Activated CD4-positive, CD25-positive, alpha-beta regulatory T cell treated with anti-CD3 and anti-CD28 coated beads, Interleukin-2, amount 50 U/mL, for 72 hours (primary cell): Measurements from ENCODE around the gene SLC9A7.

ENCODE experiments used
- DNase-seq: peaks from one replicate; pipeline ENCODE4 v3.0.0; 2021

SLC9A7 gene

DNA sequence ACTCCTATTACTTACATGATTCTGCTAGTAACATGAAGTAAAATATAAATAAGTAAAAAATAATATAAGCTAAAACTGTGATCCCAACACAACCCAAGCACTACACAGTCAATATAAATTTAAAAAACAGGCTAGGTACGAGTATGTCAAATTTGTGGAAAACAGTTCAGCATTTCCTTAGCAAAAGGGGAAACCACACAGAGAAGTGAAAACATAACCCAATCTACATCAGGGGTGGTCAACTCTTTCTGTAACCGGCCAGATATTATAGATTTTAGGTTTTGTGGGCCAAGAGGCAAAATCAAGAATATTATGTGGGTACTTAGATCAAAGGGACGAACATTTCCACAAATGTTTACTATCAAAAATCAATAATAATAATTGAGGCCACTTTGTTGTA lies 115.3 kb downstream of the SLC9A7 start:
- no peak for DNase-seq

DNA sequence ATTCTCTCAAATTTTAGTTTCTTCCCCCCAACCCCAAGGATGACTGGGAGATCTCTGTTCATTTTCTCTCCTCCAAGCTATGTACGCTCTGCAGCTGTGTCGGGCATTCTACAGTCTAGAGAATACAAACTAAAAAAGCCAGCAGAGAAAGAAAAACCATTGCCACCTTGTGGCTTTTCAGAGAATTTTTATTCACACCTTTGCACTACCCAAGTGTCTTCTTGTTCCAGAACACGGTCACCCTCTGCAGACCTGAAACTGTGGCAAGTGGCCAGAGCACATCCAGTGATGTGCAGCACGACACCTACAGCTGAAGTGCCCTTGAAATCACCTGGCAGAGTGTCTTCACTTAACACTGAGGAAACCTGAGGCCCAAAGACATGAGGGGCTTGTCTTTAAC lies 116.8 kb downstream of the SLC9A7 start:
- DNase-seq: no peak

DNA sequence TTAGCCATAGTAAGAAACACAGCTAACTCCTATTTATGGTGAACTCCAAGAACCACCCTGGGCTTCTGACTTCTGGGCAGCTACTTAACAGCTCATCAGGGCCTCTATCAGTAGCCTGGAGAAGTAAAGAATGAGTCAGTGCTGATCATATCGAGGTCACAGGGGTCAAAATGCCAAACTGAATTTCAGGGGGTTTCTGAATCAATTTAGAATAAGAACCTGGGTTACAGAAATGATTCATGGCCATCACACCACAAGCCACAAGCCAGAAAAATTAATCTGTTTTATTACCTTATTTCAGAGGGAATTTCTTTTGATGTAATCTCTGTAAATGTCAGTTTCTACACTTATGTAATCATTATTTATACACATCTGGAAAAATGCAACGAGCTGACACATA lies 121.0 kb downstream of the SLC9A7 start:
- no peak for DNase-seq

DNA sequence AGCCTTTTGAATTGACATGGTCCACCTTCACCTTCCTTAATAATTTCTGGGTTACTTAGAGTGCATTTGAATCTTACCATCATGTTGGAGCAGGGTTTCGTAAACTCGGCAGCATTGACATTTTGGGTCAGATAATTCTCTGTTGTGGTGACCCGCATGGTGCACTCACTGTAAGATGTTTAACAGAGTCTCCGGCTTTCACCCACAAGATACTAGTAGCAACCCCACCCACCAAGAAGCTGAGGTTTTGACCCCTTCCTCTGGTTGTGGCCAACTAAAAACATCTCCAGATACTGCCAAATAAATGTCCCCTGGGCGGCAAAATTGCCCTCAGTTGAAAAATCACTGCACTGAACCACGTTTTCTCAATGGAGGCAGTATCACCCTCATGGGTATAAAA lies 122.7 kb downstream of the SLC9A7 start:
- DNase-seq: no peak

DNA sequence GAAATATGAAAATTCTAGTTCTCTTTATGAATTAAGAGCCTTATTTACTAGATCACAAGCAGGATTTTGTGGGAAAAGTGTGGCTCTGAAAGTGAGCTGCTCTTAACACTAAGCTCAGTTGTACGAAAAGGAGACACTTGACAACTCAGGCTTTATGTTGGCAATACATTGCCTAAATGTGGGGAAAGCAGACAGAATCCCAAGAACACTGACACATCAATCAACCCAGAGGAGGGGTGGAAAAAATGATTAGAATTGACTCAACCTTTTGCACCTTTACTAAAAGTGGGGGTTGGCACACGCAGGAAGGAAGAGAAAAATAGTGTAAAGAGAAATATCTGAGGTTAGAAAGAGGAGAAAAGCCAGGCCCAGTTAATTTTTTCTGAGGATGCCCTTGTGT lies 123.7 kb downstream of the SLC9A7 start:
- DNase-seq: no peak

DNA sequence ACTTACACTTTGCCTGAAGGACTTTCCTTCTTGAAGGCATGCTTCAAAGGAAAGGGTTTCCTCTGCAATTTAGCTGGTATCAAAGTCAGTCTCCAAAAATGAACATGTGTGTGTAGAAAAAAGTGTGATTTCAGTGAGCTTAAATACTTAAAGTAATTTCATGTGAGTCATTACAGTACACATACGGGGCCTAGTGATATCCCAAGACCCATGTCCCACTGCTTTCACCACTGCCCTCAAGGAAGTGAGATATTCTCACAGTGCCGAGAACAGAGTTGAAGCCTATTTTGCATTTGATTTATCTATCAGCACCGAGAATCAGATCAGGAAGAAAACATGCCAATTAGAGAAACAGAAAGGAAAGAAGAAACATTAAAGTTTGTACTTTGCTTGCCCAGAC lies 124.3 kb downstream of the SLC9A7 start:
- no peak for DNase-seq

DNA sequence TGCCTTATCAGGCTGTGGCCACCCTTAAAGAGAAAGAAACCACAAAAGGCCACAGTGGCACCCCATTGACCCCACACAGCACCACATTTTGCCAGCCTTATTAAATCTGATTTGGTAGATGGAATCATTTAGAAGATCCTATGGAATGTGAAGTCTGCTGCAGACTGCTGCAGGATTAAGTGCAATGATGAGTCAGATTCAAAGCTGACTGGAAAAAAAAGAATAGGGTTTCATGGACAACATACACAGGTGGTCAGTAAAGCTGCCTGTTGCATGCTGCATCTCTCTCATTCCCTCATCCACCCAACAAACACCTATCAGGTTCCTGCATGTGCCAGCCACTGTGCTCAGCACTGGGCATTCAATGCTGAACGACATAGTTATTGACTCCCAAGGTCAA lies 128.8 kb downstream of the SLC9A7 start:
- no peak for DNase-seq

DNA sequence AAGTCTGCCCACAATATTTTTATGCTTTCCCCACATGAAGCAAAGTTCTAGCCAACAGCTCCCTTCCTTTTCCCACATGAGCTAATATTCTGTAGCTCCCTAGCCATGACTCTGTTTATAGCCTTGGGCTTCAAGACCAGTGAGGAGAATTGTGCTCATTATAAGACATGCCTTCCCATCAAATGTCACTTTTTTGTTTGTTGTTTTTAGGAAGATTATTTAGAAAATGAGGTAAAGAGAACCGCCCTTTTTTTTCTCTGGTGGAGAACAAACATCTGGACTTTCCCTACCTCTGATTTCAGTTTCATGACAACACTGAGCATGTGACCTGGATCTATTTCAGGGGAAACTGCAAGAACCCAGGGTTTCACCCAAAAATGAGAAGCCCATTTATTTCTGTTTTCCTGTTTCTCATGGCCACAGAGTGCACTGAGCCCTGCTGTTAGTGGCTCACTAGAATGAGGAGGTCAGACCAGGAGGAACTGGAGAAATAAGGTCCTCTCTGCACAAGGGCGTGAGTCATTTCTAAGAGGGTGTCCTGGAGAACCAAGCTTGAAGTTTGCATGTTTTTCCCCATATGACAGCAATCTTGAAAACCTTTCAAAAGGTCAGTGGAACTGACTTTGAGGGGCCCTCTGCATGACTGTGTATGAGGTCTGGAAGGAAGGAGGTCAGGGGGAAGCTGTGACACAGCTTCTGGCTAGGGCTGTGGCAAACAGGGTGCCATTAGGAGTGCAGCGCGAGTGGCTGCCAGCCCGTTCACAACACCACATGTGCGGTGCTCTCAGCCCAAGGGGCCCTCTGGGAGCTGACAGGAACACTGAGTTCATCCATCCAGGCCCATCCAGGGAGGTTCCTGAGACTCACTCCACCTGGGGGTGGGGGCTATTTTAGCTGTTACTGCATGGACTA lies 130.2 kb downstream of the SLC9A7 start:
- no peak for DNase-seq

DNA sequence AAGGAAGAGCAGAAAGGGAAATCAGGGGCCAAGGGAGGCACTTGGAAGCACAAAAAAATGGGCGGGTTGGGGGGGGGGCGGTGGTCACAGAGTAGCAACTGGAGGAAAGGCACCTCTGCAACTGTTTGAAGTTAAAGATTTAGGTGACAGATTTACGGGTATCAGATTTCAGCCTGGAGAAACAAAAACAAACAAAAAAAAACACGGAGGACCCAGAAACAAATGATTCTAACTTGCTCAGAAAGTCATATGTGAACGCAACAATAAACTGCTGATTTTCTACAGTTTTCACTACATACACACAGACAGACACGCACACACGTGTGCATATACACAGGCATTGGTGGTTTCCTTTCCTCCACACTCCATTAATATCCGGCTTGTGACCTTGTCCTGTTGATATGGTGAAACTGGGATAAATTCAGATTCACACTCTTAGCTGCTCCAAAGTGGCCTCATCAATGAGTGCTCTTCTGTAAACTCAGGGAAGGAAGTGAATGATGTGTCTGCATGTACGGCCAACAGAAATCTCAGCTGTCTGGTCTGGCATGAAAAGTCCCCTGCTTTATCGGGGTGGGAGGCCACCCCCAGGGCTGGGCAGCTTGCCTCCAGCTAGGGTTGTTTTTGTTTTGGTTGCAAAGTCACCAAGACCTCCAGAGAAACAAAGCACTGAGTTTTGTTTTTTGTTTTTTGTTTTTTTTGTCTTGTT lies 131.1 kb downstream of the SLC9A7 start:
- no peak for DNase-seq

DNA sequence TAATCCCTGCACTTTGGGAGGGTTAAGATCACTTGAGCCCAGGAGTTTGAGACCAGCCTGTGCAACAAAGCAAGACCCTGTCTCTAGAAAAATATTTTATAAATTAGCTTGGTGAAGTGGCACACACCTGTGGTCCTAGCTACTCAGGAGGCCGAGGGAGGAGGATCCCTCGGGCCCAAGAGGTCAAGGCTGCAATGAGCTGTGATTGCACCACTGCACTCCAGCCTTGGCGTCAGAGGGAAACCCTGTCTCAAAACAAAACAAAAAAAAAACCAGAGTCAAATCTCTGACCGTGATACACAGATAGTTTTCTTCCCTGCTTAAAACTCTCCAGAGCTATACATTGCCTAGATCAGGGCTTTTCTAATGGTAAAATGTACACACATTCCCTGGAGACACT lies 131.9 kb downstream of the SLC9A7 start:
- no peak for DNase-seq

DNA sequence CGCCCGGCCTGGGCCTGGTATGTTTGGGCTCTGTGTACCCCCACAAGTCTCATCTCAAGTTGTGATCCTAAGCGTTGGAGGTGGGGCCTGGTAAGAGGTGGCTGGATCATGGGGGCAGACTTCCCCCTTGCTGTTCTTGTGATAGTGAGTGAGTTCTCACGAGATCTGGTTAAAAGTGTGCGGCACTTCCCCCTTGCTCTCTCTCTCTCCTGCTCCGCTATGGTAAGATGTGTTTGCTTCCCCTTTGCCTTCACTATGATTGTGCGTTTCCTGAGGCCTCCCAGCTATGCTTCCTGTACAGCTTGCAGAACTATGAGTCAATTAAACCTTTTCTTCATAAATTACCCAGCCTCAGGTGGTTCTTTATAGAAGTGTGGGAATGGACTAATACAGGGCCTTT lies 132.4 kb downstream of the SLC9A7 start:
- no peak for DNase-seq

DNA sequence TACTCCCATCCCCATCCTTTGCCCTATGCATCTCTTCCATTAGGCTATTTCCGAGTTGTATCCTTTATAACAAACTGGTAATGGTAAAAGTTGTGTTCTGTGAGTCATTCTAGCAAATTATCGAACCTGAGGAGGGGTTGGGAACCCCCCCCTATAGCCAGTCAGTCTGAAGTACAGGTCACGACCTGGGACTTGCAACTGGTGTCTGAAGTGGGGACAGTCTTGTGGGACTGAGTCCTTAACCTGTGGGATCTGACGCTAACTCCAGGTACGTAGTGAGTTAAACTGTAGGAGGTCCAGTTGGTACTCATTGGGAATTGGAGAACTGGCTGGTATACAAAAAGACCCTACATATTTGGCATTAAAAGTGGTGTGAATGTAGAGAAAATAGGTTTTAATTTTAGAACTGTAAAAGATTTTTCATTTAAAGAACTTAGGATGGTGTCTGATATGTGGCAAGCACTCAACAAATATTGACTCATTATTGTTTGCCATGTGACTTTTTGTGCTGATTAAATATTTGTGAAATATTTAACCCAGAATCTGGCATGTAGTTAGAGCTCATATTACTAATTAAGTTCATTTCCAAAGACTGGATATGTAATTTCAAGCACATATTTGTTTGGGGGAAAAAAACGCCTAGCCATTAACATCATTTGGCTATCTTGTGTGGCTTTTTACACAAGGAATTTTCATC lies 134.7 kb downstream of the SLC9A7 start:
- no peak for DNase-seq

DNA sequence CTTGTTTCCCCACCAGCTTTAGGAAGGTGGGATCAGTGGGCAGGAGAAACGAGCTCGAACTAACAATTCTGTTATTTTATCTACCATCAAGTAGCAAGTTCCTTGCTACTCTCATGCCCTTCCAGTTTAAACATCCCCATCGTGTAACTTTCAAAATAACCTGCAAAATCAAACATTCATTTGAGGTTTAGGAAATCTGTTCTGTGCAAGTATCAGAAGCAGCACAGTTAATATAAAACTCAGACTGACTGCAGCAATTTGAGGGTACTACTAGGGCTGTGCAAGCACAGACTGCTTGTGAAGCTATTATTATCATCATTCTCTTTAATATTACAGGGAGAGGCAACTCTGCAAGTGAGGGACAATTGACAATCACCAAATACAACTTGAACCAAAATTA lies 137.3 kb downstream of the SLC9A7 start:
- DNase-seq: no peak

DNA sequence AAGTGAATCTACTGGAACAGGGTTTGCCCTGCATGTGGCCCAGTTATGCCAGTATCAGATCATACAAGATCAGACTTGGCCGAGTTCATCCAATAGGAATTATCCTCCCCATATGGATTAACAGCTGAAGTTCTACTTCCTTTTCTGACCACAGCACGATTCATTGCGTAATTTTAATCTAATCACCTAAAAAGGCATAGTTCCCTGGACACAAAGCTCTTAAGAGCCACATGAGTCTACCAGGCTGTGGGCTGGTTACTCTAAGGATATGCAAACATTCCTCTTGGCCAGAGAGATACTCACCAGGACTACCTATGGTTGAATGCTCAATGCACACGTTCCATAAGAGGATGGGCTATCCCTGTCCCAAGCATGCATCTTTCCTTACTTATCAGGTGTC lies 138.4 kb downstream of the SLC9A7 start:
- no peak for DNase-seq

DNA sequence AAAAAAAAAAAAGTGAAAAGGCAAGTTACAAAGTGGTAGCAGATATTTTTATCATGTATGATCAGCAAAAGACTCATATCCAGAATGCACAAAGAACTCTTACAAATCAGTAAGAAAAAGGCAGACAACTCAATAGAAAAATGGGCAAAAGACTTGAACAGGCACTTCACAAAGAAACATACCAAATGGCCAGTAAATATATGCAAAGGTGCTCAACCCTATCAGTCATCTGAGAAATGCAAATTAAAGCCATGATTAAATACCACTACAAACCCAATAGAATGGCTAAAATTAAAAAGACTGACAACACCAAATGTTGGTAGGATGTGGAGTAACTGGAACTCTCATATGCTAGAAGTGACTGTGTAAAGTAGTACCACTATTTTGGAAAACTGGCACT lies 140.0 kb downstream of the SLC9A7 start:
- no peak for DNase-seq

DNA sequence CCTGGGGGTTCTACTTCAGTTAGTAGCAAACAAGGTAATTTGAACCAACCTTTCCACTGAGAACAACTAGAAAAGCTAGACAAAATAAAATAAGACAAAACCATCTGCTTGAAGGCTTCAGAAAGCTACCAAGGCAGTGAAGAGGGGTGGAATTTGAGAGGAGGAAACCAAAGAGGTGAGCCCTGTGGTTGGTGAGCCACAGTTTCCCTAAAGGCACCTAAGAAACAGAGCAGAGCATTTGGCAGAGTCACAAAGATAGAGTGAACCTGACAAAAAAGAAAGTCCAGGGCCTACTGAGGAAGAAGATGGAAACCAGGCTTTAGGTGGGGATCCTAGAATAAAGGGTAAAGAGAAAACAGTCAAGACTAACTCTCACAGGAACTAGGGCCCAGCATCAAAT lies 141.0 kb downstream of the SLC9A7 start:
- no peak for DNase-seq

DNA sequence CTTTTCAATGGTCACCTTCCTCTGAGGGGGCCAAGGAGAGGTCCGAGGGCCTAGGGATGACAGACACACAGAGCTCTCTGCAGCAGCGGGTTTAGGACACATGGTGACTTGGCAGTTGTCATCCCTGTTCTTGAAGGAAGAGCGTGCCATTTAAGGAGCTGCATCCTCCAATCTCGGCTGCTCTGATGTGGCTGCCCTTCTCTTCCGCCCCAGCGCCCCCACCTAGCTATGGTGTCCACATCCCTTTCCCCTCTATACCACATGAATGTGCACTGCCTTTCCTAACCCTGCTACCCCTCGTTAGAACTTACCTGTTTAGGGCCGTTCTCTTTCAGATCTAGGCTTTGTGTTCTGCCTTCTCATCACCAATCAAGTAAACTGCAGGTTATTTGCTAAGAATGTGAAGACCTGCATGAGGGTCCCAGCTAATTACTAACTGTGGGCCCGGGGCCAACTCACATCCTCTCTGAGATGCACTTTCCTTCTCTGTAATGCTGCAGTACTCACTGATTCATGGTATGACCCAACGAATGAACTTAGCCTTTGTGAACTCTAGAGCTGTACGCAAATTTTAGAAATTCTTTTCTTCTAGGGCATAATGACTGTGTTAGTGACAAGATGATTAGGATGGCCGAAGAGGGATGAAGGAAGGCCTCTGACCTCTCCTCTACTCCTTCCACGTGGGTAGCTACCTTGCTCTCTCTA lies 147.1 kb downstream of the SLC9A7 start:
- DNase-seq: no peak

DNA sequence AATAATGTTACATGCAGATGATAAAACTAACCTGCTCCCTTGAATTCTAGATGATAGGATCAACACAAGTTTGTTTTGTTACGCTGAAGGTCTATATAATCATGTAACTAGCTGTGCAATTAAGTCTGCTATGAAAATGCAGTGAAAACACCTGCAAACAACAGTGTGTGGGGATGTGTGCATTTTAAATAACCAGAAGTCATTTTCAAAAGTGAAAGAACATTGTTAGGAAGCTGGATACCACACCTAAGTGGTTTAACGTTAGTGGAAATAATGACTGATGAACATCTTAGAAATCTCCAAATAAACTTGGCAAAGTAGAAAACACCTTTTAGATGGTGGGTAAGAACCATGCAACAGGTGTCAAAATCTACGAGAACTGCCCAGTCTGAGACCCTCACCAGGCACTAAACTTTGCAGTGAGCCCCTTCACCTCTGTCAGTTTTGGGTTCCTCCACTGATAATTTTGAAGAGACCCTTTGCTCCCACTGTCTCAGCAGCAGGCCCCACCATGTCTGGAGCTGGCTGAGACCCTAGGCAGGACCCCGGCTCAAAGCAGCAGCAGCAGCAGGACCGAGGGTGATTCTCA lies 148.8 kb downstream of the SLC9A7 start:
- no peak for DNase-seq

DNA sequence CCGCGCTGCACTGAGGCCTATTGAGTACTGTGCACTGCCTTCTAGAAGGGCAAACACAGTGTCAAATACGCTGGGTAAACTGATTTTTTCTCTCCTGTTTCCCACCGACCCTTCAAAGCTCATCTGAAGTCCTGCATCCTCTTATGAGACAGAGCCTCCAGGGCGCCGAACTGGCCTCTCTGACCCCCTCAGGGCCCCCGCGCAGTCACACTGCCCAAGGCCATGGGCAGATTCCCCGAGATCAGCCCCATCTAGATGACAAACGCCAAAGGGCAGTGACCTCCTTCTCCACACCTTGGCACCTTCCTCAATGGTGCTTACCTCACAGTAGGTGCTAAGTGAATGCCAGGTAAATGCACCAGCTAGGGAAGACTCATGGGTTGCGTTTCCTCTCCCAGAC lies 151.0 kb downstream of the SLC9A7 start:
- DNase-seq: no peak

DNA sequence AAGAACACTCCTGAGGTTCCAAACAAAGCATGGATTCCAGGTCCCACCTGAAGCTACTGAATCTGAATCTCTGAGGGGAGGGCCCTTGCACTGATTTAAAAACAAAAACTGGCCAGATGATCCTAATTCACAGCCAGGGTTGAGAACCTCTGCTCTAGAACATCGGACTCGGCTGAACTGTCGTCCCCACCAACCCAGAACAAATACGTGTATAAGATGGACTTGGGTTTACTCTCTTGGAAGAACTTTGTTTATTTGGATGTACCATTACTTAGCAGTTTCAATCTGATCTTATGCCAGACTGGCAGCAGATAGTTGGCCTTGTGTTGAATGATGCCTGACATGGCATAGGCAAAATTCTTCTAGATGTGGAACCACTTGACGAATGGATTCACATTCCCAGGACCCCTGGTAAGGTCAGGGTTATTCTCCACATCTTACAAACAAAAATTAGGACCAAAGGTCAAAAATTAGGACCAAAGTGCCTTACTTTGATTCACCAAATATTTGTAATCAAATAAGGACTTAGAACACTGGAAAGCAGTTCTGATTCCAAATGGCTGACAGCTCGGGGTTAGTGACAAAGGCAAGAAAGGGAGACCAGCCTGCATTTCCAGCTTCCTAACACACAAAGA lies 156.3 kb downstream of the SLC9A7 start:
- DNase-seq: no peak

DNA sequence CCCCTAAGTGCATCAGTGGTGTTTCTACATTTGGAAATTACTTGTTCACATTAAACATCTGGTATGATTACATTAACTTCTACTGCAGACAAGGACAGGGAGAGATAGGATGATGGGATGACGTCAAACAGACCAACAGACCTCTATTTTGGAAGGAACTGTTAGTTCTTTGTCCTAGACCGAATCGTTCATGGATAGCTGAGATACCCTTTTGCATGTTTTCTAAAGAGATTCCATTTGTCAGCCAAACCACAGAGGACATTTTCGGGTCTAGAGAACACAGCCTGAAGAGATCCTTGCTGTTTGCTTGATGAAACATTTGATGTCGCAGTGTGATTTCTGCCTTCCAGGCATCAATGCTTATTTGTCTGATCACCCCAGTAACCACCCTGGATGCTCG lies 157.6 kb downstream of the SLC9A7 start:
- no peak for DNase-seq

DNA sequence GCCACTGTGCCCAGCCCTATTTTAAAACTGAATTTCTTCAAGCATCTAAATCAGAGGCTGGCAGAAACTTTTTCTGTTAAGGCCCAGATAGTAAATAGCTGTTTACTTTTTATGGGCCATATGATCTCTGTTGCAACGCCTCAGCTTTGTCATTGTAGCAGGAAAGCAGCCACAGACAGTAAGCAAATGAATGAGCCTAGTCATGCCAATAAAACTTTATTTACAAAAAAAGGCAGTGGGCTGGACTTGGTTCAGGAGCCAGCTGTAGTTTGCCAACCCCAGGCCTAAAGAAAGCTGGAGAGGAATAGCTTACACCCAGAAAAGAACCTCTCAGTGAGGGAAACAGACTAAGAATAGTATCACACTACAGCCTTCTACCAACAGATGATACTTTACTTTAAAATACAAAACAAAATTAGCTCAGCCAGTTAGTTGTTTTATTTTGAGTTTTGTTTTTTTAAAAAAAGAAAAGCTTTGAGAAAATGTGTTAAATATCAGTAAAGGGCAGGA lies 159.8 kb downstream of the SLC9A7 start:
- no peak for DNase-seq
